A172 (cell line): Measurements from ENCODE around the gene RYR1. TPM values are rescaled to one million over a fixed set of nuclear protein-coding genes. Genes with fewer than 3 reads are reported as not detected.
"Not testable (repeated sequence)": the region's sequence is repeated elsewhere in the genome, so short reads cannot be mapped to it uniquely, and the experiment has no call there.

Experiments
- DNase-seq: peaks from one replicate; pipeline ENCODE4 v3.0.0-alpha.2; 2015; ENCODE audit warnings: low spot score
- total RNA-seq: library from RNA; depleted of rRNA; stranded (reverse); fragments of >200 nt; shearing (Covaris generic); gene quantifications from 2 replicates; pipeline ENCODE4 v1.2.3, GENCODE V29; 2014

Gene RYR1
- total RNA-seq, 1 experiment from 2014 or later, result not detected

DNA sequence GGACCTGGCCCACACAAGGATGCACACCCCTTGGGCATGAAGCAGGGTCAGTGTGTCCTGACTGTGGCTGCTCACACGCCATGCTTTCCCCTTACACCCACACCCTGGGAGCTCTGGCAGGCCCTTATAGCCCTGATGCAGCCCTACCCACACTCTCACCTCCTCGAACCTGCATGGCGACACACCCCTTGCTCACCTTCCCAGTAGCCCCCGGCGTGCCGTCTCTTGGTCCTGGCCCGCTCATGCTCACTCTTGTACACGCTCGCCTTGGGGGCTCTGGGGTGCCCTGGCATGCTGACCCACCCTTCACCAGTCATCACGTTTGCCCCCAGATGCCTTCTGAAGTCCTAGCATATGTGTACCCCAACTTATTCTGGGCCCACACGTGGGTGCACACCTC, 128.2 kb downstream of the RYR1 start:
- DNase-seq, result no peak

DNA sequence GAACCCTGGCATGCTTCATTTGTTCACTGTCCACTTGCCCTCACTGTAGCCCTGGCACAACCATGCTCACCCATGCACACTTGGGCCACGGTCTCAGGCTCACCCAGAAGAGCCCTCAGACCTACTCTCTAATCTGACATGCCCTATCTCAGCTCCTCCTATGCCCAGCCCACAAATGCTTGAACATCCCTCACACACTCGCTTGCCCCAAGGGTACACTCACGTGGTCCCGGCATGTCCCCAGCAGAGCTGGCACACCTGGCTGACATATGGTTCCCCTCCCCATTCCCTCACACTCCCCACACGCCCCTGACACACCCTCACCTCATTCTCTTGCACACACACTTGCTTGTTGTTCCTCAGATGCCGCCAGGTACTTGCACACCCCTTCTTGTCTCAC, 128.6 kb downstream of the RYR1 start:
- no peak for DNase-seq

DNA sequence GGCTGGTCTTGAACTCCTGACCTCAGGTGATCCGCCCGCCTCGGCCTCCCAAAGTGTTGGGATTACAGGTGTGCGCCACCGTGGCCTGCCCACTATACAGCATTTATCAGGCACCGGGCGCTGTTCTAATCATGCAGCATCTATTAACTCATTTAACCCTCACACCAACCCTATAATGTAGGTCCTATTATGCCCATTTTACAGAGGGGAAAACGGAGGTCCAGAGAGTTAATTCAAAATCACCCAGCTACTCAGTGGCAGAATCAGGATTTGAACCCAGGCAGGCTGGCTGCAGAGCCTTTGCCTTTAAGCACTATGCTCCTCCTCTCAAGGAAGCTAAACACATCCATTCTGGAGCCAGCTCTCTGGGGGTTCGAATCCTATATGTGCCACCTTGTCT, 130.0 kb downstream of the RYR1 start:
- DNase-seq, result no peak

DNA sequence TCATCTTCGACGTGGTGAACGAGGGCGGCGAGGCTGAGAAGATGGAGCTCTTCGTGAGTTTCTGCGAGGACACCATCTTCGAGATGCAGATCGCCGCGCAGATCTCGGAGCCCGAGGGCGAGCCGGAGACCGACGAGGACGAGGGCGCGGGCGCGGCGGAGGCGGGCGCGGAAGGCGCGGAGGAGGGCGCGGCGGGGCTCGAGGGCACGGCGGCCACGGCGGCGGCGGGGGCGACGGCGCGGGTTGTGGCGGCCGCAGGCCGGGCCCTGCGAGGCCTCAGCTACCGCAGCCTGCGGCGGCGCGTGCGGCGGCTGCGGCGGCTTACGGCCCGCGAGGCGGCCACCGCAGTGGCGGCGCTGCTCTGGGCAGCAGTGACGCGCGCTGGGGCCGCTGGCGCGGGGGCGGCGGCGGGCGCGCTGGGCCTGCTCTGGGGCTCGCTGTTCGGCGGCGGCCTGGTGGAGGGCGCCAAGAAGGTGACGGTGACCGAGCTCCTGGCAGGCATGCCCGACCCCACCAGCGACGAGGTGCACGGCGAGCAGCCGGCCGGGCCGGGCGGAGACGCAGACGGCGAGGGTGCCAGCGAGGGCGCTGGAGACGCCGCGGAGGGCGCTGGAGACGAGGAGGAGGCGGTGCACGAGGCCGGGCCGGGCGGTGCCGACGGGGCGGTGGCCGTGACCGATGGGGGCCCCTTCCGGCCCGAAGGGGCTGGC, 131.6 kb downstream of the RYR1 start:
- DNase-seq, result no peak

GRCh38 chr19:38565691-38566105, 132.2 kb downstream of the RYR1 start:
- DNase-seq, result no peak

DNA sequence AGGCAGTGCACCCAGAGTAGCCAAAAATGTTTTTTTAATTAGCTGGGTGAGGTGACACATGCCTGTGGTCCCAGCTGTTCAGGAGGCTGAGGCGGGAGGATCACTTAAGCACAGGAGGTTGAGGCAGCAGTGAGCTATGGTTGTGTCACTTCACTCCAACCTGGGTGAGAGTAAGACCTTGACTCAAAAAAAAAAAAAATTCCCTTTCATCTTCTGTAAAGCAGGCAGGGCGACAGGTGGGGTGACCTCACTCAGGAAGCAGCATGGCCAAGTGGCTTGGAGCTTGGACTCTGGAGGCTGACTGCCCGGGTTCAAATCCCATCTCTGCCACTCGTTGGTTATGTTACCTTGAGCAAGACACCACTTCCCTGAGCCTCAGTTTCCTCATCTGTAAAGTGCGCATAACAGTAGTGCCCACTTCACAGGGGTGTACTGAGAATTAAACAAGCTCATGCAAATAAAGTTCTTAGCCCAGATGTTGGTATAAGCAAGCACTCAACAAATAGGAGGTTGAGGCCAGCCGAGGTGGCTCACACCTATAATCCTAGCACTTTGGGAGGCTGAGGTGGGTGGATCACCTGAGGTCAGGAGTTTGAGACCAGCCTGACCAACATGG, 136.0 kb downstream of the RYR1 start:
- no peak for DNase-seq

DNA sequence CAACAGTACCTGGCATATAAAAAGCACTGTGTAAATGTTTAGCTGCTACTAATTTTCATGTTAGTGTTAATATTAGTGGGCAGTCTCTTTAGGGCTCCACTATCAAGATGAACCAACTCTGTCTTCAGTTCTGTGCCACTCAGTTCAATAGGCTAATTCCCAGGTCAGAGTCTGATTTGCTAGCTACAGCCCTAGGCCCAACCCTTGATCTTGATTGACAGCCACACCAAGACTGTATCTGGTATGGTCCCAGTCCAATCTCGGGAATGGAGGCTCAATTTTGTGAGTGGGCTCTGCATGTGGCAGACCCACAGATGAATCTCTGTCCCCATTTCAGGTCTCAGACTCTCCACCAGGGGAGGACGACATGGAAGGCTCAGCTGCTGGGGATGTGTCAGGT, 138.2 kb downstream of the RYR1 start:
- no peak for DNase-seq

- DNase-seq, result no peak
Measured at GRCh38 chr19:38577826-38578225, 144.3 kb downstream of the RYR1 start.

- DNase-seq, result not testable (repeated sequence)
Measured at GRCh38 chr19:38579304-38579703, 145.8 kb downstream of the RYR1 start.

GRCh38 chr19:38580080-38580479, 146.6 kb downstream of the RYR1 start:
- DNase-seq, result no peak

GRCh38 chr19:38583219-38583984, 149.9 kb downstream of the RYR1 start:
- no peak for DNase-seq

- DNase-seq, result no peak
Measured at GRCh38 chr19:38583985-38584305, 150.5 kb downstream of the RYR1 start.

DNA sequence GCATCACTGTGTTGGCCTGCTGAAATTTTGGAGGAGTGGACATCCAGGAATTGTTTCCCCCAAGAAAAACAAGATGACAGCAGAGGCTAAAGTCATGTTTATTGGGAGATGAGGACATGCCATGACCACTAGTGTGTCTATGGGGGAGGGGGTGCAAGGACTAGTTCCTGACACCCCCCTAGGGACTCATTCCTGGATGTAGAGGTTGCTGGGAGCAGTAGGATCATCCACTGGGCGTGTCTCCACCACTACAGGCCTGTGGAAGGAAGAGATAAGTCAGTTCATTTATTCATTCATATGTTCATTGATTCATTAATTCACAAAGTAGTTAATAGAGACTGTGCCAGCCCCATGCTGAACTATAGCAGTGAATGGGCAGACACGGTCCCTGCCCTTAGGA, 154.1 kb downstream of the RYR1 start:
- no peak for DNase-seq

DNA sequence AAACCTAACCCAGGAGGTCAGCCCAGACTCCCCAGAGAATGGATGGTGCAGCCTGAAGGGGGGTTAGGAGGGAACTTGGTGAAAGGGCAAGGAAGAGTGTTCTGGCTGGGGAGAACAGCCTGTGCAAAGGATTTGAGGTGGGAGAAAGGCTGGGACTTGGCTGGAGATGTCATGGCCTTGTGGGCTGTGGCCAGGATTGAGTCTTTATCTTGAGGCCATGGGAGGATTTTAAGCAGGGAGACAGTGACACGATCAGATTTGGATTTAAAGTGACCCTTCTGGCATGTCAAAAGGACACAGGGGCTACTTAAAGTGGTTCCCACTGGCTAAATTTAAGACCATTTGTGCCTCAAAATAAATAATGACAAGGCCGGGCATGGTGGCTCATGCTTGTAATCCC, 154.6 kb downstream of the RYR1 start:
- no peak for DNase-seq

DNA sequence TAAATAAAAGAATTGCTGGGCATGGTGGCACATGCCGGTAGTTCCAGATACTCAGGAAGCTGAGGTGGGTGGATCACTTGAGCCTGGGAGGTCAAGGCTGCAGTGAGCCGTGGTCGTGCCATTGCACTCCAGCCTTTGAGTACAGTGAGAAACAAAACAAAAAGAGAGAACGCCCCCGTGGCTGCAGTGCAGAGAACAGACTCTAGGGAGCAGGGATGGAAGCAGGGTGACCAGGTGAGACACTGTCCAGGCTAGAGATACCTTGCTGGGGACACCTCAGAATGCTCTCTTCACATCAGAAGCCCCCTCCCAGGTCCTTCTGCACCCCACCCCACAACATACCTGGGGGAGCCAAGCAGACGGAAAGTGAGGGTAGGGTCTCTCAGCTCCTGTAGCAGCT, 159.4 kb downstream of the RYR1 start:
- no peak for DNase-seq

DNA sequence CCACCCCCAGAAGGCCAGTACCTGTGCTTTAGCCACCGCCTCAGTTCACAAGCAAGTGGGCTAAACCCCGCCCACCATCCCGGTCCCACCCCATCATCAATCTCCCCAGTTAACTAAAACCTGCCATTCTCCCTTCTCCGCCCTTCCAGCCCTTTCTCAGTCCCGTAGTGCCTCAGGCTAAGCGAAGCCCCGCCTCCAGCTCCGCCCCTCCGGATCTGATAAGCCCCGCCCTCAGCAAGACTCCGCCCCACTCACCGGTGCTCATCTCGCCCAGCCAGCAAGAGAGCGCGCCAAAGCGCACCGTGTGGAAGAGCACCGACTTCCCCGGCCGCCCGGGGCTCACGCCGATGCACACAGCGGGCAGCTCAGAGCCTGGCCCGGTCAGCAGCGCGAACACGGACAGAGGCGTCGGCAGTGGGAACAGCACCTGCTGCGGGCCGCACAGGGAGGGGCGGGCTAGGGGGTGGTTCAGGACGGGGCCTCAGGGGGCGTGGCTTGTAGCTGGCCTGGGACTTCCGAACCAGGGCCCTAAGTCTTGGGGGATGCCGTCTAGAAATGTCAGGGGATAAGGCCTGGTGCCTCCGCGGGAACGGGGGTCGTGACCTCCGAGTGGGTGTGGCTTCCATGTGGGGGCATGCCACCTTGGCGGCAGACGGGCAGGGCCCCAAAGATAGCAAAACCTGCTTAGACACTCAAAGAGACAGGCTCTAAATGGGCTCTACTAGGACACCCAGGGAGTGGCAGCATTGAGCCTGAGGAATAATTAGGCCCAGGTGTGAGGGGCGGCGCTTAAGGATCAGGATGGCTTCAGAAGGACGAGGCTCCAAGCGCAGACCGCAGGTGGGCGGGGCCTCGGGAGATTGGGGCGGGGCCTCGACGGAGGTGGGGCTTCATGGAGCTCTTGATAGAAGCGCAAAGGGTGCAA, 162.8 kb downstream of the RYR1 start:
- no peak for DNase-seq

DNA sequence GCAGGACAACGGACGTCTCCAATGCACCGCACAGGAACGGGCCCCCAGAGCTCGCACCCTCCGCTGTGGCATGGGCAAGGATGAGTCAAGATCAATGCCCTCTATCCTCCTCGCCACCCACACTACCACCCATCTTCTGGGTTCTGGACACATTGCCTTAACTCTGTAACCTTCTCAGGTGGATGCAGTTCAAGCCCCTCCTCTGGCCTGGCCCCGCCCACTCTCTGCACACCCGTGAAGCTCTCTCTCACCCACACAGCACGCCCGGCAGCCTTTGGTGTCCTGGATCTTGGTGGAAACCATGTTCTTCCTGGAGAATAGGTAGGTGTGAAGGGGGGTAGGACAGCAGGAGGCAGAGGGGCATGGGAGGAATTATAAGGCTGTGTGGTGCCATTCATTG, 163.6 kb downstream of the RYR1 start:
- DNase-seq, result no peak

DNA sequence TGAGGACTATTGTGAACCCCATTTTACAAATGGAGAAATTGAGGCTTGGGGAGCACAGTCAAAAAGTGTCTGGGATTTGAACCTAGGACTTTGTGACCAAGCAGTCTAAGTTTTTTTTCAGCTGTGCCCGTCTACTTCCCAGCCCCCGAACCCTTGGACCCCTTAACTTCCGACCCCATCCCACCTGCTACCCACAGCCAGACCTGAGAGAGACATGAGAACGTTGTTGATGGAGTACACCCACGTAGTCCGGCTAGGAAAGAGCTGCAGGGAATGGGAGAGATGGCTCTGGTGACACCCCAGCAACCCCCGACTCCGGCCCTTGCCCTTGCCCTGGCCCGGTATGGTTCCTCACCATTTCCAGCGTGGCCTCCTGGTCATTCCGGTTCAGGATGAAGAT, 166.2 kb downstream of the RYR1 start:
- no peak for DNase-seq

DNA sequence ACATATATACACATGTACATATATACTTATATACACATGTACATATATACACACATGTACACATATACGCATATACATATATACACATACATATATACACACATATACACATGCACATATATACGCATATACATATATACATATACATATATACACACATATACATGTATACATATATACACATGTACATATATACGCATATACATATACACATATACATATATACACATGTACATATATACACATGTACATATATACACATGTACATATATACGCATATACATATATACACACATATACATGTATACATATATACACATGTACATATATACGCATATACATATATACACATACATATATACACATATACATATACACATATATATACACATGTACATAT, 169.4 kb downstream of the RYR1 start:
- not testable (repeated sequence) for DNase-seq

DNA sequence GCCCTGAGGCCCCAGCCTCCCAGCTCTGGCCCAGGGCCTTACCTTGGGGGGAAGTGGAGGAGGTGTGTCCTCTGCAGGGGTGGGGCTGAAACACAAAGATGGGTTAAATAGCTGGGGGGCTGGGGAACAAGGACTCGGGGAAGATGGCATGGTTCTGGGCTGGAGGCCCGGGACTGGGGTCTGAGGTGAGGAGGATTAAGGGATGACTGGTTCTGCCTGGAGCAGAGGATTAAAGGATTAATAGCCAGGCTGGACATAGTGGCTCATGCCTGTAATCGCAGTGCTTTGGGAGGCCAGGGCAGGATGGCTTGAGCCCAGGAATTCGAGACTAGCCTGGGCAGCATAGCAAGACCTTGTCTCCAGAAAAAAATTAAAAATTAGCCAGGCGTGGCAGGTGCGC, 172.6 kb downstream of the RYR1 start:
- DNase-seq, result no peak

- no peak for DNase-seq
Measured at GRCh38 chr19:38614289-38614688, 180.8 kb downstream of the RYR1 start.

GRCh38 chr19:38615007-38615581, 181.6 kb downstream of the RYR1 start:
- no peak for DNase-seq
